IPS-18c (cell line): ENCODE results near the gene TEAD1.

Experiments
- H3K4me3 ChIP-seq: 2 replicates; pipeline ENCODE4 v1.7.0; 2013; ENCODE audit warnings: low read depth, mild to moderate bottlenecking, low read length, moderate library complexity; ENCODE audit not compliant: insufficient read depth
- H3K9me3 ChIP-seq: one replicate; pipeline ENCODE4 v1.6.1; 2013; ENCODE audit warnings: mild to moderate bottlenecking, low read length, moderate library complexity; ENCODE audit not compliant: control insufficient read depth, insufficient read depth

TEAD1 gene

DNA sequence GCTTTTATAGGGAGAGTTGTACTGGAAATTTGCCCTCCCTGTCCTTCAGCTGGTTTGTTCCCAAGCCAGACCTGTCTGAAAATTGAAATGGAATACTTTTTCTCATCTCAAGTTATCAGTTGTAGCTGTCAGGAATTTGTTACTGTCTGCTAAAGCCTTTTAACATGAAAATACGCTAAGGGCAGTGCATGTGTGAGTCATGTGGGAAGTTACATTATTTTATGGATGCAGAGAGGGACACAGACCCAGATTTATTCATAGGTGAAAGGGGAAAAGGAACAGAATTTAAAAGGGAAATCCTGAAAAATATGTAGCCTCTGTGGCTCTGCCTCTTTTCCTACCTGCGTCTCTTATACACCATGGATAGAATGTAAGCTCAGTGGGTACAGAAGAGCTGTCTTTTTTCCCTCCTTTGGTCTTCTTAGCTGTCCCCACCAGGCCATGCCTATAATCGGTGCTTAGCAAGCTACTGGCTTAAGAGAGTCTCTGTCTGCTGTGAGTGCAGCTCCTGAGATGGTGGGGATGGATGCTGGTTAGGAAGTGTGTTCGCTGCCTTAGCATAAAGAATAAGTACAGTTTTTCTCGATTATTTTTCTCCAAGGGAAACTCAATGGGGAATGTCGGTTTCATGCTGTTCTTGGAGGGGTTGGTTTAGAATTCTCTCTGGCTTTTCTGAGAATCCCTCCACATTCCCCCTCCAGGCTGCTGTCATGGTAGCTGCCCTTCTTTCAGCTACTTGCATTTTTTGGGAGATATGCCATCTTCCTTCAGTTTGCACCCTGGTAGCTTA, 166.8 kb downstream of the TEAD1 start:
- Histone ChIP-seq H3K4me3 (no peak overlapping the region), H3K9me3 (no peaks in the 10 kb centered on the region)

DNA sequence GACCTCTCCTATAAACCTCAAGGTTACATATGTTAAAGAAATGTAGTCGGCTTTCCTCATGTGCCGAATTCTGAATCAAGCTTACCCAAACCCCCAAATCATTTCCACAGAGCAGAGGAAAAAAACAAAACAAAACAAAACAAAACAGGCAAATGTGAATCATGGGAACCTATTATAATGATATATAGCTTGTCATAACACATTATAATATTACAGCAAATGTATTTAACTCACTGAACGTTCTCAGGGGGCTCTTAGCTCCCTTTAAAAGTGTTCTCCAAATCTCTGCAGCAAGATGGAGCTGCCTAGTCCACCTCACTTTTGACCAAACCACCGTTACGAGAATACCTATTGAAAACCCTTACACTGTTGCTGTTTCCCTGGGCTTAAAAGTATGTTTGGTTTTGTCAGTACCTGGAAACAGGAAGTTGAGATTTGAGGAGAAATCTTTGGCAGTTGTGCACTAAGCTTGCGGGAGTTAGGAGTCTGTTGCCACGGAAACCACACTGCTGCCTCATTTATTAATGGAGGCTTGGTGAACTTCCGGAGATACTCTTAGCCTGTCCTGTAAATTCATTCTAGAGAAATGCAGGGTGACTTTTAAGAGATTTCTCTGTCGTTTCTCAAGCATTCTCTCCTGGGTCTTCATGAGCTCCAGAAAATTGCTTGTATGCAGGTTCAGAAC, 167.9 kb downstream of the TEAD1 start:
- Histone ChIP-seq H3K9me3 (no peaks in the 10 kb centered on the region), H3K4me3 (no peak overlapping the region)

- Histone ChIP-seq H3K9me3 (no peaks in the 10 kb centered on the region), H3K4me3 (no peak overlapping the region)
Measured at GRCh38 chr11:12842933-12843636, 168.9 kb downstream of the TEAD1 start.

GRCh38 chr11:12845163-12845562, 170.9 kb downstream of the TEAD1 start:
- Histone ChIP-seq H3K4me3 (no peak overlapping the region), H3K9me3 (no peaks in the 10 kb centered on the region)

- no peaks in the 10 kb centered on the region for H3K9me3 ChIP-seq
- no peak overlapping the region for H3K4me3 ChIP-seq
Measured at GRCh38 chr11:12845739-12846358, 171.6 kb downstream of the TEAD1 start.

DNA sequence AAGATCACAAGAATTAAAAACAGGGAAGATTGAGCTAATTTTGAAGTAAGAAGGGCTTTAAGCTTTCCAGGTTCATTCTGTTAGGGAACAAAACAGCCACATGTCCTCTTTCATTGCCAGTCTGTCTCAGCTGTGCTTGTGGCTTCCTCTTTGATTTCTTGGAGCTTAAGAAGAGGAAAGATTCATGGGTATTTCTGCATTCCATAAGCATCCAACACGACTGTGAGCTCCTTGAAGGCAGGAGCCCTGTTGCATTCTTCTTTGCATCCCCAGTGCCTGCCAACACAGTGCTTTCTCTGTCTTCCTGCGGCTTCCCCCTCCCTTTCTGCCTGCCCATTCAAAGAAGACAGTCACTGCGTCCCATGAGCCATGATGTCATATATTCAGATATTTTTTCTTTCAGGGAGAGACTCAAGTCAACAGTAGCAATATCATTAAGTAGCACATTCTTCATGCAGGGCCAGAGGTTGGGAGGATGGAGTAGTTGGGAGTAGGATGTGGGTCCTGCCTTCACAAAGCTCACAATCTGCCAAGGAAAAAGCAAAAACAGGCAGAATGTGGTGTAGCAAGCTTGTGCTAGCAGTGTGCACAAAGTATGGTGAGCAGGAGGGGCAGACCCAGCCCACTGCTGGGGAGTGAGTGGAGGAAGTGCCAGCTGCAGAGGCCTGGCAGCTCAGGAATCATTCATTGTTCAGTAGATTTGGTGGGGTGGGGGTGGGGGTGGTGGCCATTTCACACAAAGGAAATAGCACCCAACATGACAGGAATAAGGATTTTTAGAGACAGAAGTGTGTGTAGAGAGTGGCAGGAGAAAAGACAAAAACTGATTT, 172.8 kb downstream of the TEAD1 start:
- no peak overlapping the region for H3K4me3 ChIP-seq
- H3K9me3 ChIP-seq, result no peaks in the 10 kb centered on the region

DNA sequence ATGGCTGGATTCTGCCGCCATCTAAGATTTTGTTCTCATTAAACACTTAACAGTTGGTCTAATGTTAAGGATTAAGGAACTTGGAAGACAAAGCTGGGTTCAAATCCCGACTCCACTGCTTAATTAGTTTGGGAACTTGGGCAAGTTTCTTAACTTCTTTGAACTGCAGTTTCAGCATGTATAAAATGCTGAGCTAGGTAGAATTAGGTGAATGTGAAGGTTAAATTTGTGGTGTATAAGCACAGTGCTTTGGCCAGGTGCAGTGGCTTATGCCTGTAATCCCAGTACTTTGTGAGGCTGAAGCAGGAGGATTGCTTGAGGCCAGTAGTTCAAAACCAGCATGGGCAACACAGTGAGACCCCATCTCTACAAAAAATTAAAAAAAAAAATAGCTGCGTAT, 174.2 kb downstream of the TEAD1 start:
- H3K9me3 ChIP-seq, result no peaks in the 10 kb centered on the region
- no peak overlapping the region for H3K4me3 ChIP-seq

- Histone ChIP-seq H3K9me3 (no peaks in the 10 kb centered on the region), H3K4me3 (no peak overlapping the region)
Measured at GRCh38 chr11:12853325-12853651, 179.1 kb downstream of the TEAD1 start.

DNA sequence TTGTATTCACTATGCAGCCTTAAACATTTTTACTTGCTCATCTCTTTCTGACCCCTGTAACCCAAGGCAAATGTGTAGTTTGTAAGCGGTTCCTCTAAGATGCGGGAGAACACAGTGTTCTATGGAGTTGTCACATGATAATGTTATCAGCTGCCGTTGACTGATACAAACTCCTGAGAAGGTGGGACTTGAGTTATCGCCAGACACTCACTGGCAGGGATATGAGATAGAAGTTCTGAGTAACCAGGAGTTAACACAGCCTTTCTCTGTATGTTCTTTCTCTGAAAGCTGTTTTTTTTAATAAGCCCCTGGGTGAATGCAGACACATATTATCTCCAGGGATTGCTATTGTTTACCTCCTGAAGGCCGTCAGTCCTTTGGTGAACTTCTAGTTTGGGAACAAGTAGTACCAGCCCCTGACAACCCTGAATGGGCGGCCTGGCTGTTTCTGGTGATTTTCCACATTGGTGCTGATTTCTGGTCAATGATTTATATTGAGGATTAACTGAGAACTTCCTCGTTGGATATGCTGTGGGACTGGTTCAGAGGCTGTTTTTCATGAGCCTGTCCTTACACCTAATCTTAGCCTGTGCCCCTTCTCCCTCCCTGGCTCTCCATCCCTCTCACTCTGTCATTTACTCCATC, 179.6 kb downstream of the TEAD1 start:
- H3K4me3 ChIP-seq, result no peak overlapping the region
- H3K9me3 ChIP-seq, result no peaks in the 10 kb centered on the region

DNA sequence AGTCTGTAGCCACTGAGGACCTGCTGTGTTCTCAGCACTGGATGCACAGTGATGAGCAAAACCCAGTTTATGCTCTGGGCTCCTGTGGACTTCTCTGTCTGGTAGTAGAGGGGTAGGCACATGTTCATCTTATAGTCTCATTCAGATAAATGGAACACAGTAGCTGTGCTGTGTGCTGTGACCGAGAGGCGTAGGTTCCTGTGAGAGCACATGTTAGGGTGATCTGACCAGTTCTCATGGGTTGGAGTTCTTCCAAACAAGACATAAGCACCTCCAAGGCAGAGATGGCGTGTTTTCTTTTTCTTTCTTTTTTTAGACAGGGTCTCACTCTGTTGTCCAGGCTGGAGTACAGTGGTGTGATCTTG, 180.1 kb downstream of the TEAD1 start:
- Histone ChIP-seq H3K9me3 (no peaks in the 10 kb centered on the region), H3K4me3 (no peak overlapping the region)

GRCh38 chr11:12854829-12855228, 180.6 kb downstream of the TEAD1 start:
- Histone ChIP-seq H3K4me3 (no peak overlapping the region), H3K9me3 (no peaks in the 10 kb centered on the region)

- no peak overlapping the region for H3K4me3 ChIP-seq
- H3K9me3 ChIP-seq, result no peaks in the 10 kb centered on the region
Measured at GRCh38 chr11:12856338-12856737, 182.1 kb downstream of the TEAD1 start.

- H3K9me3 ChIP-seq, result no peaks in the 10 kb centered on the region
- H3K4me3 ChIP-seq, result no peak overlapping the region
Measured at GRCh38 chr11:12857572-12857971, 183.4 kb downstream of the TEAD1 start.

DNA sequence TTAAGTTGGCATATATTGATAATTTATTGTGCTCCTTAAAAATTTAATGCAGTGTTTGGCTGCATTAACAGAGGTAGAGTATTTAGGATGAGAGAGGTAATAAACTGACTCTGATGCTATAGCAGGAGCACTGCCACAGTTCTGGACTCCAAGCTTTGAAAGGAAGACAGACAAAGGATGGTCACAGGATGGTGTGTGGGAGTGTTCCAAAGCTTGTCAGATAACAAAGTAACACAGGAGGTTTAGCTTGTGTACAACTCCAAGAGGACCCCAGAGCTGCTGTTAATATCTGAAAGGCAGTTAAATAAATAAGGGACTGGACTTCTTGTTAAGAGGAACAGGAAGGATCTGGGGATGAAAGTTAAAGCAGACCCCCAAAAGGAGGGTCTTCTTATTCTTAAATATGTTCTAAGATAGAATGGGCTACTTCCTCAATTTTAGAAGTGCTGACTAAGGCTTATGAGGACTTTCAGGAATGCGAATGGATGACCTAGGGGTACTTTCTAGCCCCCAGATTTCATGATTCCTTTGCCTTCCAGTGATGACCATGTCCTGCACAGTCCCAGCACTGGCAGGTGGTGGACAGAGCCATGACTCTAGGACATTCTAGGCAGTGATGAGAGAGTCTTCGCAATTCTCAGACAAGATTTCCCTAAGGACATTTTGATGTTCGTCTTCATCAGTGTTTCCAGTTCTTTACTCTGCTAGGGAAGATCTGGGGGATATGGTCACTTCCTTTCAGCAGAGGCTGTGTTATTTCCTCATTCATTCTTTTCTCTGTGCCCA, 185.8 kb downstream of the TEAD1 start:
- H3K4me3 ChIP-seq, result no peak overlapping the region
- H3K9me3 ChIP-seq, result no peaks in the 10 kb centered on the region

DNA sequence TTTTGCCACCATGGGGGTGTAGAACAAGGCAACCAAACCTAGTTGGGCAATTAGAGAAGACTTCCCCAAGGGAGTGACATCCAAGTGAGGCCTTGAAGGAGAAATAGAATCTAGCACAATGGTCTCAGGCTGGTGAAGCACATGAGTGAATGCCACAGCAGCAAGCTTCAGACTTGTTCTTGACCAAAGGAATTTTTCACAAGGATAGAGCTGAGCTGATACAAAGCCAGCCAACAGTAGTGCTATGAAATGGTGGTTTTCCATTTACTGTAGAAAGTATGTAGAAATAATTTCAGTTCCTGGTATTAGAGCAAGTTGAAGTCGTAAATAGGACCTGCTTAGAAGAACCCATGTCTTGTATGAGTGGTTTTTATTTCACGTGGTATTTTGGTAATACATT, 186.6 kb downstream of the TEAD1 start:
- no peaks in the 10 kb centered on the region for H3K9me3 ChIP-seq
- H3K4me3 ChIP-seq, result no peak overlapping the region
